HG03039 (cell line): ENCODE data around the gene CPXM2.

Source experiments
- ATAC-seq: cut with Tn5 transposase; IDR thresholded peaks from one replicate; pipeline ENCODE4 v1.9.1; 2021; ENCODE audit warnings: mild to moderate bottlenecking, moderate library complexity; ENCODE audit not compliant: unreplicated experiment

CPXM2 gene

DNA sequence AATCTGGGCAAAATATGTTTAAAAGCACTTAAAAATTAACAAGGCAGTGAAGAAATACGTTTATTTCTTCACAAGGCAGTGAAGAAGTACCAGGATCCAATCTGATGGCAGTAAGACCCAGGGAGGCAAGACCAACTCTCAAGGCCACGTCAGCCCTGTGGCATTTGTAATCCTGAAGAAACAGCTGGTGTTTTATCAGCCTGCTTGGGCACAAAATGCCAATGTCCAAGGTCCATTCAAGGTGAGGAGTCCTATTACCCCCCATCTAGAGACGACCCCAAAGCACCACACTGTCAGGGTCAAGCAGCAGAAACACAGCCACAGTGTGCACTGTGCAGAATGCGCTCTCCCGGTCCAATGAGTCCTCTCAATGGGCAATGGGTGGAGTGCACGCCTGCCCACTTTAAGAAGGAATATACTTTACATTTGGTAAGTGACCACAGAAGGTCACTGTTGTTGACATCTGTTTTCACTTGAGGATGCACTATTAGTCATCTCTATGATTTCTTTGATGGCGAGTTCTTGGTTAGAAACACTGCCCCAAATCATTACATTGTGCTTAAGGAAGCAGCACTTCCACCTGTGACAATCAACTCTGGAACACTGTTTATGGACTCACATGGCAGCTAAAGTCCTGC lies 12.8 kb downstream of the CPXM2 start:
- no peak for ATAC-seq

DNA sequence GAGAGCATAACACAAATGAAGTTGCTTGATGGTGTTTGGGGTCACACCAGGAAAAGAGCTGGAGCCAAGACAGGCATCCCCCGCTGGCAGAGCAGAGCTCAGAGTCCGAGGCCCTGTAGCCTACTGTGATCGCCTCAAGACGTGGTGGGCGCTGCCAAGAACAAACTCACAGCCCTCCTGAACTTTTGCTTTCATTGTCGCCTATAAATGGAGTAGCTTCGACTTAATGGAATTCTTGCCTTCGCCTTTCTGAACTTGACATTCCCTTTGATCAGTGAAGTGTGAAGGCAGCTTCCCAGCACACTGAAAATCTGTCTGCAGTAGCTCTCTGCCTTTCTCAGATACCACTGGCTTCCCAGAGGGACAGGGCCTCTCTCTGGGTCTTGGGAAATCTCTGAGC lies 21.3 kb downstream of the CPXM2 start:
- ATAC-seq: no peak

DNA sequence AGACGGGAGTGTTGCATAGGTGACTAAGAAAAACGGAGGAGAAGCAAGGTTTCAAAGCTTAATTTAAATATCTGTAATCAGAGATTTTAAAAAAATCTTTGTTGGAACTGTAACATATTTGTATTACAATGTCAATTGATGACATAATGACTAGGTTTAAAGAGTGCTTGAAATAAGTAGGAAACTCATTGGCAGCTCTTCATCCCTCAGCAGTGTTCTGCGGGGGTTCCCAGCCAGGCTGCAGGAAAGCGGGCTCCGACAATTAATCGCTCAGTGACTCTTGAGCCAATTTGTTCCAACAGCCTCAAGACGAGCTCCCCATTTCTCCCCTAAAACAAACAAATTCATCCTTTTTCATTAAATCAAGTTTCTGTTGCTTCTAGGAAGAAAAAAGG lies 22.6 kb downstream of the CPXM2 start:
- no peak for ATAC-seq

DNA sequence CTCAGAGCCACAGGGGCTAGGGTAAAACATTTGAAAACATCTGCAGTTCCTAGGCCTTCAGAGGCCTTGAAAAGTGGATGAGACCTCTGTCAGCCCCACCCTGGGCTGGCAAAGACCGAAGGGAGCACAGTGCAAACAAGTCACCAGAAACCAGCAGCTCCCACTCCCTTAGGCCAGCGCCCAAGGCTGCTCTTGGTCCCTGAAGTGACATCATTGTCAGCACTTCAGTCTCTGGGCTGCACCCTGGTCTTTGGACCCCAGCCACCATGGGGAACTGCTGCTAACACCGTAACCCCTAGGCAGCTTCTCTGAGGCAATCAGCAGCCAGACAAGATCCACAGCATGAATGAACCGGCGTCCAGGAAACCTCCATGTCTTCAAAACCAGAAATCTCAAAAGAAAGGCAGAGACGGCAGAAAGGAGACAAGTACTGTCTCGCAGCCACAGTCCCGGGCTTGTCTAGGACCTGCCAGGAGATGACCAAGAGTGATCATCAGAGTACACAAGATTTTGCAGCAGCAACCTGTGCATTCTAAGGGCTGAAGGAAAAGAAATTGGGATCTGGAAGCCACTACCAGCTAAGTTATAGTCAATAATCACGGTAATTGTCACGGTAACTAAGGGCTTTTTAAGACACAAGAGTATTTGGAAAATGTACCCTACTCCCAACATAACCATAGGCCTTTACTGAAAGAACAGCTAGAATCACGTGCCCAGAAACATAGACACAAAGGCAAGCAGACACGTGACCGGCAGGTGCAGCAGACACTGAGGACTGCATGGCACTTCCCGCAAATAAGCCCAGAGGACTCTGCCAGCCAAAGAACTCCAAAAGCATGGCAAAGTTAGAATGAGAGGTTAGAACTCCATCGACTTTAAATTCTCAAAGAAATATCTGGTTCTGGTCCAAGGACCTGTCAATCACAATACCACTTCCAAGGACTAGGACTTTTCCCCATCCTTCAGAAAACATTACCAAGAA lies 23.3 kb downstream of the CPXM2 start:
- no peak for ATAC-seq

DNA sequence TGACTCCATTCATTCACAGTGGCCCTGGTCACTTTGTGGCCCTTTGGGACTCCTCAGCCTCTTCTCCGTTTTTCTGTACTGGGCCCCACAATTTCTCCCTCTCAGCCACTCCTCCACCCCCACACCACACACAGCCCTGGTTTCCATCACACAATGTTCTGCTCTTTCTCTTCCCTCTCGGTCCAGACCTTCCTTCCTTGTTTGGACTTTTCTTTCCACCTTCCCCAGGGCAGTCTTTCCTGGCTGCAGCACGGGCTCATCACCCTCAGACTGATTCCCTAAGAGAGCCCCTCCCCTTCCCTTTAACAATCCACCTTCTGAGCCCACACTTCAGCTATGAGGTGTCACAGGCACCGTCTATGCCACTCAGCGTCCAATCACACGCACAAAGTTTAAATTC lies 25.7 kb downstream of the CPXM2 start:
- ATAC-seq: no peak

DNA sequence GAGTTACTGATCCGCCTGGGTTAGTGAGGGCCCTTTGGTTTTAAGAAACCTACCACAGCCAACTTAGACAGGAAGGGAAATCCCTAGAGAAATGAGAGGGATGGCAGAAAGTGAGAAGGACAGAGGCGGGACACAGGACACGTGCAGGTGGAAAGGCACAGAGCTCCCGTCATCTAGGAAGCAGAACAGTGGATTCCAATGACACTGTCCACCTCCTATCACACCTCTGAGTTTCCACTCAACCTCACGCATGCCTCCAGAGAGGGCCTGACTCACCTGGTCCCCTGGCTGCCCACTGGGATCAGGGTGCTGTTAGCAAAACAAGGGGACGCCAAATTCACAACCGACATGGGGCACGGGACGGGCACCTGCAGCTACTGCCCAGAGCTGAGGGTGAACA lies 26.3 kb downstream of the CPXM2 start:
- no peak for ATAC-seq

DNA sequence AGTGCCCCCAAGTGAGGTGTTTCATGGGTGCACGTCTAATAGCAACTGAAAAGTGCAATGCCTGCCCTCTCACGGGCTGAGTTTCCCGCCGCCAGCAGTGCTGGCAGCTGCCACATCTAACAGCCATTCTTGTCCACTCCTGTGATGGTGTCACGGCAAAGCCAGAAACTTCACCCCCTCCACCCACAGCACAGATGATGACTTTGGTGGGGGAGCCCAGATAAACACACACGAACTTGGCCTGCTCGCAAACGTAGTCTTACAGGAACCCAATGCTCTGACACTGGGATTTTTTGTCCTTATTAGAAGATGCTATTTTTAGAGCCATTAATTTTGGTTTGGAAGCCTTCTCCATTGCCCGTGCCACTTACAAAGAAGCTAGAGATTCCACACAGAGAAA lies 26.7 kb downstream of the CPXM2 start:
- no peak for ATAC-seq

DNA sequence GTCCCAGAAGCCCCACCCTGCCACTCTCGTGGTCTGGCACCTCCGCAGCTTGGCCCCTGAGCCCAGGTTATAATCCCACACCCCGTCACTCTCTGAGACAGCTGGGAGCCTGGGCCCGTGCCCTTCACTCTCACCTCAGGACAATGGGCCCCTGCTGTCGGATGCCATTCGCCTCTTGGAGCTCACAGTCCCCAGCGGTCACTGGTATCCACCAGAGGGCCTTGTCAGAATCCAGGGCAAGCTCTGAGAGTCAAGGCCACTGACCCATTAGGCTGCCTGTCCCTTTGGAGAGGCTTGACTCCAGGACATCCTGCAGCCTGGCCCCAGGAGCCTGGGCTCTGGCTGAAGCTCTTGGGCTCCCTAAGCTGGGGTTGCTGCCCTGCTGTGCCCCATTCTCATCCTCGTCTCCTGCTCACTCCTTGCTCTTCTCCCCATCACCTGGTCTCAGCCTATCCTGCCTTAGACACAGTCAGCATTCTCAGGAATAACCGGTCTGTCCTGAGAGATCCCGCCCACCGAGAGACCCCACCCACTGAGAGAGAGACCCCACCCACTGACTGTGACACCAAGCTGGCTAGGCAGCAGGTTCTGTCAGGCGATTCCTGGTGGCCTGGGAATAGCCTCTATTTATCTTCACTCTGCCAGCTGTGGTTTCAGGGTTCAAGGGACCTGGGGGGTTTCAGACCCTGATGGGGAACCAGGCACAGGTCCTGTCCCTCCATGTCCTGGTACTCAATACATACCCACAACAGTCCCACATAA lies 27.7 kb downstream of the CPXM2 start:
- ATAC-seq: no peak

DNA sequence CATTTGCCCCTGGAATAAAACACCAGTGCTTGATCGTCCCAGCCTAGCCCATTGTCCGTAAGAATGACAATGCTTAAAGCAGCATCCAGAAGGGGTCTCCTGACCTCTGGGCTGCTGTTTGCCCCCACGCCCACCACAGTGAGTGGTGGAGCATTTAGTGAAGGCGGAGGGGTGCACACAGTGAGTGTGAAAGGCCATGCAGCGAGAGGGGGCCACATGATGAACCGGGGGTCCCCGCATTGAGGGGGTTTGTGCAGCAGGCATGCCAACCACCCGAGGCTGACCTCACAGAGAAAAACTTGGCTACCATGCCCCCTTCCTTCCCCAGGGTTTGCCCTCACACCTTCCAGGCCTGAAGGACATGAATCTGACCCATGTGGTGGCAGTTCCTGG lies 28.4 kb downstream of the CPXM2 start:
- no peak for ATAC-seq

DNA sequence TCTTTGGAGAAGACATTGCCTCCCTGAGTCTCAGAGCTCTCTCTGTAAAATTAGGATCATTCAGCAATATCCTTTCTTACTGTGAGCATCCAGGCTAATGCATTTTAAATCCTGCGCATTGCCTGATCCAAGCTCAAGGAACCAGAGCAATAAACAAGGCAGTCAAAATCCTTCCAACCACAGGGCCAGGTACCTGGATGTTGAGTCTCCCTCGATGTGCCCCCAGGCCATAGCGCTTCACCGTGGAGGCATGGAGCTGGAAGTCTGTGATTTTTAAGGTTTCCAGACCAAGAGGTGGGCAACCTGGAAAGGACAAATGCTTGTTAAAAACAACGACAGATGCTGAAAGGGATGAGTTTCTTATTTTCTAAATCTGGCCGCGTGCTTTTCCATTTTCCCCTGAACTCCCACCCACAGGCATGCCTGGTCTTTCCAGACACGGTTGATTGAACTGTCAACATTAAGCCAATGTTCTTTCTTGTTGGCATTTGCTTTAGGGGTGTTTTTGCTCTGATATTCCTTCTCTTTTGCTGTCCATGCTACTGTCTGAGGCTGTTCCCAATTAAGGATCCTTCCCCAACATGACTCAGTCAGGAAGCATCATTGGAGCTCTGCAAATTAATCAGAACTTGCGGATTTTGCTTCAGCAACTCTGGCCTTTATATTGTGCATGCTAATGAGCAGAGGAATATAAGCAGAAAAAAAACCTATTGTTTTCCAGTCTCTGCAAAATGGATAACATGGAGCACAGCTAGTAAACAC lies 29.0 kb downstream of the CPXM2 start:
- no peak for ATAC-seq

DNA sequence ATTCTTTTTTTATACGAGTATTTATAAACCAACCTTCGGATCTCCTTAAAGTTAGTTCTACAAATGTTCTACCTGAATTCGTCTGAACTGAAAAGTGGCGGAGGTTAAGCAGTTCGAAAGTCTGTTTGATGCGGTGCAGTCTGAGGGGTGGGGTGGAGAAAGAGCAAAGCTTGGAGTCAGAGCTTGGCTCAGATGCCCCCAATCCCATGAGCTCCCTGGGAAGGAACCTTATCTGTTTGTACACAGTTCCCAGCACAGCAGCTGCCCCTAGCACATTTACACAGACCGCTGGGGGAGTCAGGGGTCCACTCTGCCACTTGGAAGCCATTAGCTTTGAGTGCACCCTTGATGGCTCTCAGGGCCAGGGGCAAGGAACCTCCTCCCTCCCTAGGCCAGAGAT lies 30.8 kb downstream of the CPXM2 start:
- ATAC-seq: no peak

DNA sequence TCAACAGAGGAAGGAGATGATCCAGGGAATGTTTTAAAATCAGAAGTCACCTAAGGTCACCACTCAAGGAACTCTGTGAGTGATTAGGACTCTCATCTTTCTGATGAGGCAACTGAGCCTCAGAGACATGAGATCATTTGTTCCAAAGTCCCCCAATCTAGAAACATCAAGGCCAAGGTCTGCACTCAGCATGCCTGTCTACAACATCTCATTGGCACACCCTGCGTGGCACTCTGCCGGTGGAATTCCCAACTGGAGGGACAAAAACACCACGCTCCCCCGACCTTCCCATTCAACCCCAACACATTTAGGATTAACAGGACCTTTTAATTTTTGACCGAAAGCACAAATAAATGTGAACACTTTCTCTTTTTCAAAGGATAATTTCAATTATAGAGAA lies 31.4 kb downstream of the CPXM2 start:
- ATAC-seq: no peak

DNA sequence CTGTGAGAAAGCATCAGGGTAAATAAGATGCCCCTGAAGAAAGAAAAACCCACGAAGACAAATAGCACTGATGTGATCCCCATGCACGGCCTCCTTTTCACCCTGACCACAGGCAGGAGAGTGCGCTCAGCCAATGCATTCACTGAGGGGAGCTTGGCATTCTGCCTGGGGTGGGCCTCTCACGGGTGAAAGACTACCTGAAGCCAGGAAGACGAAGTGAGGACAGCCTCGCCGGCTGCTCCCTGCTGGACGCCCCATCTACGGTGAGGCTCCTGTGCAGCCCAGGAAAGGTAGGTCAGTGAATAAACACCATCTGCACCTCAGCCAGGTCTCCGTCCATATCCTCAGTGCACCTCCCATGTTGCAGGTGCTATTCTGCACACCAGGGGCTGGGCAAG lies 32.0 kb downstream of the CPXM2 start:
- no peak for ATAC-seq

DNA sequence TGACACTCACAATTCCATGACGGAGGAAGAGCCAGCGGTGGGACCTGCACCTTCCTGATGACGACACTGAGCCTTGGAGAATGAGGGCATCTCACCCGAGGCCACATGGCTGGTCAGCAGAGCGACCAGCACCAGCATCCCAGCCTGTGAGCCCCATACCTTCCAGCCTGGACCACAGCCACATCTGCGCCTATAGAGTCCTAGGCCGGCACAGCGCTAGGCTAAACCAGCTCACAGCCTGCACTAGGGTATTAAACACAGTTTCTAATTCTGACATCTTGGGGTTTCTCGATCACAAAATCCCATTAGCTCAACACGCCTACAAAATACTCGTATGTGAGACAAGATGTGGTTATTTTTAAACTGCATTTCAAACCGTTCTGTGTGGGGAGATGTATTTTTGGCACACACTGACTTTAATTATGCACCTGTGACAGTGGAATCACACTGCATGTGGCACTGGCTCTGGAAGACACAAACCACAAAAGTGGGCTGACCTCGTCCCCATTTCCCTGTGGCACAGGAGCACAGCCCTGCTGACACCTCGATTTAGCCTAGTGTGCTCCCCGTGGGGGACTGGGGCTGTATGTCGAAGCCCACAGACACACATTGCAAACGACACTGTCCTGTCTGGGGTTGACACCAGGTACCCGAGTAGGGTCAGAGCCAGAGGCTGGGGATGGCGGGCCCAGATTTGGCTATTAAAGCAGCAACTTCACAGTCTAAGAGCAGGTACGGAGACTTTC lies 32.5 kb downstream of the CPXM2 start:
- ATAC-seq: no peak

DNA sequence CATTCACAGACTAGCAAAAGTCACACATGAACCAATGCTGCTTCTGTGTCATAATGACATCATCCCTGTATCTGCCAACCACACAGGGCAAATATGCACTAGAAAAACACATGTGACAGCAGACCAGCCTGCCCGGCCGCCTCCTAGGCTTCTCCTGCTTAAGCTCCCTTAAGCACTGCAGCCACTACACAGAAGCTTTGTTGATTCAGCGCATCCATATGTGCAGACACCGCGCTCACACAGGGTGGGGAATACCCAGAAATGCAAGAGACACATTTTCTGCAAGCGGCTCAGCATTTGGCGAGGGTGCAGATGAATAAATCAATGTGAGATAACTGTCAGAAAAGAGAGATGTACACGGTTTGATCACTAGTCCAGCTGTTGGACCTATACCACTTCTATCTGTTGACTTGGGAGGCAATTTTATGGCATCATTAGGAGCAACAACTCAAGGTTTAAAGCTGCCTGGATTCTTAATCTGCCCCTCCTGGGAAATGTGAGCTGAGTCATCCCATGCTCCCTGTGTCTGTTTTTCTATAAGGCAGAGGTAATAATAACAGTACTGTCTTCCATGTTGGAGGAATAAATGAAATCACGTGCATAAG lies 33.4 kb downstream of the CPXM2 start:
- ATAC-seq: no peak

DNA sequence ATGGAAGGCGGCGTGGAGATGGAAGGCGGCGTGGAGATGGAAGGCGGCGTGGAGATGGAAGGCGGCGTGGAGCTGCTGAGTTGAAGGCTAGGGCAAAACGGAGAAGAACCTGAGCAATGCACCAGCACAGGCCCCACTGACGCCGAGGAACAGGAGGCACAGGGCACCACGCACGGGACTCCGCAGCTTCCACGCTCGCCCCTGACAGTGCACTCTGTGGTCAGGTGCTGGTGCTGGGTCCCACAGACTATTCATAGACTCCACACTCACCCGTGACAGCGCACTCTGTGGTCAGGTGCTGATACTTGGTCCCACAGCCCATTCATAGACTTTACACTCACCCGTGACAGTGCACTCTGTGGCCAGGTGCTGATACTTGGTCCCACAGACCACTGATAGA lies 34.0 kb downstream of the CPXM2 start:
- ATAC-seq: no peak

DNA sequence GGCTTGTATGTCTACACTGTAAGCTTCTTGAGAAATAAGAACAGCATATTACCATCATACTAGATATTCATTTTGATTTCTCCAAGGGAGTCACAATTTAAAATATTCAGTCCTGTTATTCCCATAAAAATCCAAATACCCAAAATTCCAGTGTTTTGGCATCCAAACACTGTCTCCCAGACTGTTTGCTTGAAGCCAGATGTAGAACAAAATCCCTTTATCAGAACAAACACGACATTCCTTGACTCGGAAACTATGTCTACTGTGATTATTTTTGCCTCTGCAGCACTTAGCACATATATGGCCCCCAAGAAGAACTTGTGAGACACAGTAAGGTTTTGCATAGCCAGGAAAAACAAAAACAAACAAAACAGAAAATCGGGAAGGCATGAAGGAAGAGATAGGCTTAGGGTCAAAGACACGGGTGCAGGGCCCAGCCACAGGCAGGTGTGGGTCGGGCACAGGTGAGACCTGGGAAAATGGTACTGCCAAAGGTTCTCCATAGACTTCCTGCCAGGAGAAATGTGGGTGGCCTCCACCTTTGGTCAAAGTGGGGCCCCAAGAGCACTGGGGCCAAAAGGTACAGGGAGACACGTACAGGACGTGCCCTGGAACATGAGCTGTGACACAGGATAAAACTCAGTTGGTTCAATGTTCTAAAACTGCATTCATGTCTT lies 36.5 kb downstream of the CPXM2 start:
- ATAC-seq: no peak

DNA sequence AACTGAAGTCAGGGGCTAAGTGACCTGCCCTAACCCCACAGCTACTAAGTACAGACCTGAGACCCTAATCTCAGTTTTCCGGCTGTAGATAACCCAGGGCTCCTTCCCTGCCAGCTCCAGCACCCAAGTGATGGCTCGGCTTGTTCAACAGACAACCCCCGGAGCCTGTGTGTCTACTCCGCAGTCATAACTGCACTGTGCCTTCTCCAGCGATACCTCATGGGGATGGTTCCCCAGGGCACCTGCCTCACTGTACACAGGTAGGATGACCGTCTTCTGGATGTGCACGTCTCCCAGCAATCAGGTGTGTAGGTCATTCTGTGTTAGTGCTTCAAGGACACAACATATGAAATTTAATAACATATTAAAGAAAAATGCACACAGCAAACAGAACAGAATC lies 37.1 kb downstream of the CPXM2 start:
- ATAC-seq: no peak

DNA sequence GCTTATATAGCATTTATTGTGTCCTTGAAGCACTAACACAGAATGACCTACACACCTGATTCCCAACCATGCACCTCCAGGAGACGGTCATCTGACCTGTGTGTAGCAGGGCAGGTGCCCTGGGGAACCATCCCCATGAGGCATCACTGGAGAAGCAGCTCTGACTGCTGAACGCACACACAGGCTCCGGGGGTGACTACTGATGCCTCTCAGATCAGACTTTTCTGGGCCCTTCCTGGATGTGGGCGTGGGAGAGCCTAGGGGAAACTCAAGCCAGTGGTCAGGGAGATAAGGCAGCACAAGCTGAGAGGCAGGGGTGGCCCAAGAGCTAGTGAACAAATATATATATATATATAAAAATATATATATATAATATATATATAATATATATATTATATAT lies 37.6 kb downstream of the CPXM2 start:
- no peak for ATAC-seq
